Hepatic stellate cell (primary cell): ENCODE results near the gene ASAP2.
A peak's percentile ranks its signal among the peaks of the same experiment; 100 is the strongest.

Source experiments
- DNase-seq: peaks from one replicate; pipeline ENCODE4 v3.0.0; 2011; ENCODE audit warnings: low spot score

The ASAP2 gene

GRCh38 chr2:9297807-9298206, 91.2 kb downstream of the ASAP2 start:
- no peak for DNase-seq

- DNase-seq = no peak
Observed at GRCh38 chr2:9298583-9298982, 92.0 kb downstream of the ASAP2 start.

- no peak for DNase-seq
Observed at GRCh38 chr2:9299161-9300100, 92.8 kb downstream of the ASAP2 start.

- DNase-seq = no peak
Observed at GRCh38 chr2:9300214-9300613, 93.6 kb downstream of the ASAP2 start.

- no peak for DNase-seq
Observed at GRCh38 chr2:9300829-9301453, 94.3 kb downstream of the ASAP2 start.

- DNase-seq = no peak
Observed at GRCh38 chr2:9302755-9303154, 96.1 kb downstream of the ASAP2 start.

GRCh38 chr2:9303528-9304225, 97.1 kb downstream of the ASAP2 start:
- no peak for DNase-seq

GRCh38 chr2:9306911-9307310, 100.3 kb downstream of the ASAP2 start:
- DNase-seq = no peak

GRCh38 chr2:9307535-9307934, 100.9 kb downstream of the ASAP2 start:
- no peak for DNase-seq

GRCh38 chr2:9308186-9308955, 101.8 kb downstream of the ASAP2 start:
- DNase-seq = no peak

GRCh38 chr2:9309147-9309546, 102.5 kb downstream of the ASAP2 start:
- DNase-seq = no peak

GRCh38 chr2:9310377-9310776, 103.8 kb downstream of the ASAP2 start:
- peak; percentile 87 for DNase-seq

GRCh38 chr2:9310798-9311197, 104.2 kb downstream of the ASAP2 start:
- DNase-seq = no peak

- peak; percentile 89 for DNase-seq
Observed at GRCh38 chr2:9311488-9311887, 104.9 kb downstream of the ASAP2 start.

GRCh38 chr2:9312591-9312990, 106.0 kb downstream of the ASAP2 start:
- no peak for DNase-seq

GRCh38 chr2:9313443-9313842, 106.8 kb downstream of the ASAP2 start:
- no peak for DNase-seq

- no peak for DNase-seq
Observed at GRCh38 chr2:9315280-9315847, 108.8 kb downstream of the ASAP2 start.

- DNase-seq = no peak
Observed at GRCh38 chr2:9317559-9317958, 110.9 kb downstream of the ASAP2 start.

- no peak for DNase-seq
Observed at GRCh38 chr2:9318461-9319337, 112.1 kb downstream of the ASAP2 start.

- DNase-seq = no peak
Observed at GRCh38 chr2:9319338-9319715, 112.7 kb downstream of the ASAP2 start.

- no peak for DNase-seq
Observed at GRCh38 chr2:9322576-9322975, 116.0 kb downstream of the ASAP2 start.
